ENCODE measurements around the gene ZNF423. TPM values are rescaled to one million over a fixed set of nuclear protein-coding genes. Genes with fewer than 3 reads are reported as not detected.

Gene ZNF423
- total RNA-seq, 1 donor: 11.6 TPM

GRCh38 chr16:49854188-49854795, 1.6 kb downstream of the ZNF423 start:
- H3K27ac ChIP-seq (ENCODE audit: low read depth, low read length): no peak overlapping the region
- peaks cover 22% of the 10 kb centered on the region for H4K20me1 ChIP-seq (ENCODE audit: insufficient read depth, low read length)
- H3K79me2 ChIP-seq (ENCODE audit: insufficient read depth, low read length): peaks cover 6% of the 10 kb centered on the region
- peak overlapping the region; percentile 67 for H2AFZ ChIP-seq (ENCODE audit: low read length)
- DNase-seq (ENCODE audit: insufficient read length, low spot score, missing footprints): peak; percentile 76
- no peaks in the 10 kb centered on the region for H3K36me3 ChIP-seq (ENCODE audit: insufficient read depth, low read length)
- peak overlapping the region; percentile 75 for H3K4me3 ChIP-seq (ENCODE audit: insufficient read depth, low read length)
- H3K4me1 ChIP-seq (ENCODE audit: insufficient read depth, low read length): peaks cover 11% of the 10 kb centered on the region
- H3K4me2 ChIP-seq (ENCODE audit: insufficient read depth, low read length): peak overlapping the region; percentile 64
- no peaks in the 10 kb centered on the region for H3K9me3 ChIP-seq (ENCODE audit: low read depth, low read length)
- no peak for TF ChIP-seq CTCF (IDR thresholded peaks at IDR 0.05; ENCODE audit: extremely low read depth, low read depth, low read length)
- H3K27me3 ChIP-seq (ENCODE audit: insufficient read depth, low read length): peaks cover 19% of the 10 kb centered on the region

GRCh38 chr16:49852279-49852678, 3.6 kb downstream of the ZNF423 start:
- Histone ChIP-seq H3K27me3 (ENCODE audit: insufficient read depth, low read length) (peaks cover 16% of the 10 kb centered on the region), H2AFZ (ENCODE audit: low read length) (no peak overlapping the region), H3K4me2 (ENCODE audit: insufficient read depth, low read length) (no peak overlapping the region), H3K27ac (ENCODE audit: low read depth, low read length) (no peak overlapping the region), H3K79me2 (ENCODE audit: insufficient read depth, low read length) (peaks cover 6% of the 10 kb centered on the region), H3K36me3 (ENCODE audit: insufficient read depth, low read length) (no peaks in the 10 kb centered on the region), H3K9me3 (ENCODE audit: low read depth, low read length) (no peaks in the 10 kb centered on the region), H4K20me1 (ENCODE audit: insufficient read depth, low read length) (peaks cover 24% of the 10 kb centered on the region), H3K4me1 (ENCODE audit: insufficient read depth, low read length) (peaks cover 8% of the 10 kb centered on the region), H3K4me3 (ENCODE audit: insufficient read depth, low read length) (no peak overlapping the region)
- no peak for DNase-seq (ENCODE audit: insufficient read length, low spot score, missing footprints)
- TF ChIP-seq CTCF (IDR thresholded peaks at IDR 0.05; ENCODE audit: extremely low read depth, low read depth, low read length): no peak

- Histone ChIP-seq H3K4me3 (ENCODE audit: insufficient read depth, low read length) (no peak overlapping the region), H3K9me3 (ENCODE audit: low read depth, low read length) (no peaks in the 10 kb centered on the region), H3K4me1 (ENCODE audit: insufficient read depth, low read length) (peaks cover 8% of the 10 kb centered on the region), H4K20me1 (ENCODE audit: insufficient read depth, low read length) (peaks cover 27% of the 10 kb centered on the region), H3K4me2 (ENCODE audit: insufficient read depth, low read length) (no peak overlapping the region), H3K27me3 (ENCODE audit: insufficient read depth, low read length) (peaks cover 16% of the 10 kb centered on the region), H2AFZ (ENCODE audit: low read length) (no peak overlapping the region), H3K27ac (ENCODE audit: low read depth, low read length) (no peak overlapping the region), H3K36me3 (ENCODE audit: insufficient read depth, low read length) (no peaks in the 10 kb centered on the region), H3K79me2 (ENCODE audit: insufficient read depth, low read length) (peaks cover 6% of the 10 kb centered on the region)
- TF ChIP-seq CTCF (IDR thresholded peaks at IDR 0.05; ENCODE audit: extremely low read depth, low read depth, low read length): no peak
- no peak for DNase-seq (ENCODE audit: insufficient read length, low spot score, missing footprints)
These were observed 4.5 kb downstream of the ZNF423 start for GRCh38 chr16:49851468-49851787.

- no peak overlapping the region for H3K4me2 ChIP-seq (ENCODE audit: insufficient read depth, low read length)
- no peak for TF ChIP-seq CTCF (IDR thresholded peaks at IDR 0.05; ENCODE audit: extremely low read depth, low read depth, low read length)
- DNase-seq (ENCODE audit: insufficient read length, low spot score, missing footprints): no peak
These were observed 5.1 kb downstream of the ZNF423 start for GRCh38 chr16:49850558-49851467.

More at GRCh38 chr16:49850558-49851467, 5.1 kb downstream of the ZNF423 start:
- Histone ChIP-seq H3K79me2 (ENCODE audit: insufficient read depth, low read length) (peaks cover 6% of the 10 kb centered on the region), H3K4me3 (ENCODE audit: insufficient read depth, low read length) (no peak overlapping the region), H3K27ac (ENCODE audit: low read depth, low read length) (no peak overlapping the region), H4K20me1 (ENCODE audit: insufficient read depth, low read length) (peaks cover 29% of the 10 kb centered on the region), H3K4me1 (ENCODE audit: insufficient read depth, low read length) (peaks cover 8% of the 10 kb centered on the region), H3K27me3 (ENCODE audit: insufficient read depth, low read length) (peaks cover 16% of the 10 kb centered on the region), H3K9me3 (ENCODE audit: low read depth, low read length) (no peaks in the 10 kb centered on the region), H2AFZ (ENCODE audit: low read length) (no peak overlapping the region), H3K36me3 (ENCODE audit: insufficient read depth, low read length) (no peaks in the 10 kb centered on the region)
